GM13977 (cell line): ENCODE measurements around the gene HDAC5.

Experiments used
- DNase-seq: peaks from one replicate; pipeline ENCODE4 v3.0.0; 2012; ENCODE audit warnings: low spot score
- in situ Hi-C: fragments of 300-500 bp; cut with MboI; formaldehyde crosslinking; loops from one replicate; pipeline ENCODE4 v1.12.0; 2022; ENCODE audit warnings: low sequenced_read_pairs, low pct_unique_long_range_greater_than_20kb, mixed read lengths, inconsistent platforms; ENCODE audit not compliant: unreplicated experiment
- TF ChIP-seq, protein P1 (sequence below): IDR thresholded peaks from 2 replicates; pipeline ENCODE4 v1.5.1; 2012; ENCODE audit warnings: mild to moderate bottlenecking, control low read depth; ENCODE audit not compliant: insufficient read depth; ENCODE audit errors: extremely low read depth, missing control alignments

HDAC5 gene

GRCh38 chr17:44077595-44077909 lies 45.9 kb downstream of the HDAC5 start:
- in situ Hi-C loops = no loop called here
- DNase-seq = no peak
- TF ChIP-seq, protein P1, sequence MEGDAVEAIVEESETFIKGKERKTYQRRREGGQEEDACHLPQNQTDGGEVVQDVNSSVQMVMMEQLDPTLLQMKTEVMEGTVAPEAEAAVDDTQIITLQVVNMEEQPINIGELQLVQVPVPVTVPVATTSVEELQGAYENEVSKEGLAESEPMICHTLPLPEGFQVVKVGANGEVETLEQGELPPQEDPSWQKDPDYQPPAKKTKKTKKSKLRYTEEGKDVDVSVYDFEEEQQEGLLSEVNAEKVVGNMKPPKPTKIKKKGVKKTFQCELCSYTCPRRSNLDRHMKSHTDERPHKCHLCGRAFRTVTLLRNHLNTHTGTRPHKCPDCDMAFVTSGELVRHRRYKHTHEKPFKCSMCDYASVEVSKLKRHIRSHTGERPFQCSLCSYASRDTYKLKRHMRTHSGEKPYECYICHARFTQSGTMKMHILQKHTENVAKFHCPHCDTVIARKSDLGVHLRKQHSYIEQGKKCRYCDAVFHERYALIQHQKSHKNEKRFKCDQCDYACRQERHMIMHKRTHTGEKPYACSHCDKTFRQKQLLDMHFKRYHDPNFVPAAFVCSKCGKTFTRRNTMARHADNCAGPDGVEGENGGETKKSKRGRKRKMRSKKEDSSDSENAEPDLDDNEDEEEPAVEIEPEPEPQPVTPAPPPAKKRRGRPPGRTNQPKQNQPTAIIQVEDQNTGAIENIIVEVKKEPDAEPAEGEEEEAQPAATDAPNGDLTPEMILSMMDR = no peak

- no peak for DNase-seq
- TF ChIP-seq, protein P1 = no peak
- in situ Hi-C loops = no loop called here
Observed at GRCh38 chr17:44076716-44077594, 46.5 kb downstream of the HDAC5 start.

- no peak for DNase-seq
- TF ChIP-seq, protein P1 = no peak
- in situ Hi-C loops = no loop called here
Observed at GRCh38 chr17:44075598-44076293, 47.7 kb downstream of the HDAC5 start.

GRCh38 chr17:44074911-44075285 lies 48.5 kb downstream of the HDAC5 start:
- in situ Hi-C loops = no loop called here
- TF ChIP-seq, protein P1 = no peak
- DNase-seq = no peak

DNA sequence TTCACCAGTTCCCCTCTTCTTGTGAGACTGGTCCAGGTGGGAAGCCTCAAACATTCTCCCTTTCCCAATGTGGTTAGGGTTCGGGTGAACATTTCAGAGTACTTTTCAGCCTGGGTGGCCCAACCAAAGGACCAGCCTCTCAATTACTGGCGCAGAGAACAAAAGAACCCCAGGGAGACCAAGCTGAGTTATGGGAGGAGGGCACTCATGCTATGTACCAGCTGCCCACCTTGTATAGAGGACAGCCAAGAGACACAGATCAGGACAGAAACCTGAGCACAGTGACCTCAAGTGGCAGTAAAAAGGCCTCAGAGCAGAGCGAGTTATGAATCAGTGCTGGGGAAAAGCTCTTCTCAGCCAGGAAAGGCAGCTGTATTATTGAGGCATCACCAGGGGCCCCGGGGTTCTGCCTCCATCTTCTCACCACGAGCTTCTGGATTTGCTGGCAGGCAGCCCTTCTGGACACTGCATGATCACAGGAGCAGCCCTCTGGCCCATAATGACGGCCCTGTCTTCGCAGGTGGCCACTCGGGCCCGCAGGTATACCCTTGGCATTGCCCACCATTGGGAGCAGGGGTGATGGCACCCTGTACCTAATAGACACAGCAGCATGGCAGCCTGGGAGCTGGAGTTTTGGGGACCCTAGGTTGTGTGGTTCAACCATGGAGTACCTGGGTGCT lies 49.1 kb downstream of the HDAC5 start:
- TF ChIP-seq, protein P1 = no peak
- in situ Hi-C loops = no loop called here
- DNase-seq = no peak

DNA sequence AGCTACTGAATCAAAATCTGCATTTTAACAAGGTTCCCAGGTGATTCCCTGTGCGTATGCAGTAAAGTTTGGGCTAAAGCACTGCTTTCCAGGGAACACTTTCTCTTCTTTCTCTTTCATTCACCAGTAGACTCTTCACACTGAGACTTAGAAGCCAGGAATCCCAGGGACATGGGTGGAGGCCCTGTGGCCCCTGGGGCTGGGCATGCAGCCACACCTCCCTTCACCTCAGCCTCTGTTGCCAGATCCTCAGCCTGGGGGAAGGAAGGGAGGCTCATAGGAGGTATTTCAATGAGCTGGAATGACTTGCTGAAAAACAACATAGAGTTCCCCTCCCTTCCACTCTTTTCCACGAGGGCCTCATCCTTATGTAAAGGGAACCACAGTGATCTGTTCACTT lies 51.7 kb downstream of the HDAC5 start:
- TF ChIP-seq, protein P1 = no peak
- no peak for DNase-seq
- in situ Hi-C loops = no loop called here
